Activated CD4-positive, alpha-beta T cell treated with anti-CD3 and anti-CD28 coated beads, Interleukin-2, Interleukin-6, amounts not matched to agents 100 ng/mL and 50 ng/mL, durations not matched to agents 16 hours and 8 hours (primary cell): Measurements from ENCODE around the gene PLEKHM3.

Source experiments
- DNase-seq: peaks from one replicate; pipeline ENCODE4 v3.0.0-alpha.2; 2020

The PLEKHM3 gene

GRCh38 chr2:207778298-207778882, 246.9 kb downstream of the PLEKHM3 start:
- no peak for DNase-seq

- DNase-seq, result no peak
Observed at GRCh38 chr2:207777124-207777523, 248.2 kb downstream of the PLEKHM3 start.

GRCh38 chr2:207775473-207775872, 249.9 kb downstream of the PLEKHM3 start:
- DNase-seq, result no peak

- DNase-seq, result no peak
Observed at GRCh38 chr2:207772844-207773205, 252.5 kb downstream of the PLEKHM3 start.

- DNase-seq, result peak; percentile 37
Observed at GRCh38 chr2:207772081-207772843, 253.1 kb downstream of the PLEKHM3 start.

GRCh38 chr2:207771421-207771820, 253.9 kb downstream of the PLEKHM3 start:
- no peak for DNase-seq
